ENCODE data around the gene RARA. TPM values are rescaled to one million over a fixed set of nuclear protein-coding genes. Genes with fewer than 3 reads are reported as not detected.

Gene RARA
- total RNA-seq (126 TPM), polyA plus RNA-seq (10 to 100 TPM in 3 of 4 donors, 1 to 10 TPM in 1; 7.3 to 14.5 (median 12.6) TPM)

DNA sequence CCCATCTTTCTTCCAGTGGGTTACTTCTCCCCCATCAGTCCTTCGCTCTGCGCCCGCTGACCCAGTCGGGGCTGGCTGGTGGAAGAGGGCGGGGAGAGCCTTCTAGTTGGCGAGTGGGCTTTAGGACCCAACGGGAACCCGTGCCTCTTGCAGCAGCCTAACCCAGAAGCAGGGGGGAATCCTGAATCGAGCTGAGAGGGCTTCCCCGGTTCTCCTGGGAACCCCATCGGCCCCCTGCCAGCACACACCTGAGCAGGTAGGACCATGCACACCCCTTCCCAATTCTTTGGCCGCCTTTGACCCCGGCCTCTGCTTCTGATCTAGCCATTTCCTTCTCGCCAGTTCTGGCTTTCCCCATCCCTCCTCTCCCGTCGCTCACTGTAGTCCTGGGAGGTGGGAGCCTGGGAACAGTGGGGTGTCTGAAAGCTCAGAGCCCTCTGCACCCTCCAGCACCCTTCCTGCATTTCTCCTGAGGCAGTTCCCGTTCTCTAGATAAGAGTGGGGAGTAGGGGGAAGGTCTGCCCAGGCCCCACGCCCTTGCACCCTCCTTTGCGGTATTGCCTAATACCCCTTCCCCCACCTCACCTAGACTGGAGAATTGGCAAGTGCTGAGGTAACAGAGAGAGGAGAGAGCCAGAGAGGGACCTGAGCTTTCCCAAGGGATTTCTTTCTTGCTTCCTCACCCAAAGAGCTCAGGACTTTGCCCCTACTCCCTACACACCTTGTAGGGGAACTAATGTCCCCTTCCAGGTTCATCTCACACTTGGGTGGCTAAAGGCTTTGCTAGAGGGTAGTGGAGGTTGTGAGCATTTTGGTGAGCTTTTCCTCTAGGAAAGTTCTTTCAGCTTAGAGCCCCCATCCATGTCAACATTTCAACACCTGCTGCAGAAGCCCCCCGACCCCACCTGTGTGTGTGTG lies at the start of gene RARA:
Gene RARA (plus strand): TSS at position 150 of the 918 bp plus-strand sequence. CDS start 22,039 bp downstream, outside the sequence.
- H3K27ac Mint-ChIP-seq, result no peak within 1 kb of the TSS
- Histone ChIP-seq H3K4me1 (ENCODE audit: control insufficient read depth, insufficient read depth, low read length, poor library complexity, severe bottlenecking) (peaks cover 41% of the 10 kb centered on the region), H3K9me3 (ENCODE audit: control insufficient read depth in 2 of 2, low read length in 2 of 2) (no peaks in the 10 kb centered on the region), H3K27me3 (ENCODE audit: control insufficient read depth, insufficient read depth, low read length) (no peaks in the 10 kb centered on the region), H3K4me3 (ENCODE audit: low read depth, low read length) (no peak within 1 kb of the TSS), H3K27ac (ENCODE audit: insufficient read depth, low read length, poor library complexity, severe bottlenecking) (no peak within 1 kb of the TSS), H3K36me3 (ENCODE audit: control insufficient read depth, insufficient read depth, low read length) (no peaks in the 10 kb centered on the region)
- peak in 1 of 2 donors; percentile 37 for ATAC-seq (ENCODE audit: low read depth in 2 of 2)
- no peaks in the 10 kb centered on the region for H3K36me3 Mint-ChIP-seq
- peak within 1 kb of the TSS in 2 of 4 donors; percentile 15 to 57 for H3K4me3 Mint-ChIP-seq
- H3K4me1 Mint-ChIP-seq, result peaks cover 0 to 24% (median 21%) of the 10 kb centered on the region in 4 donors
- DNase-seq, result no peak
- no peaks in the 10 kb centered on the region for H3K9me3 Mint-ChIP-seq
- H3K27me3 Mint-ChIP-seq, result no peaks in the 10 kb centered on the region

DNA sequence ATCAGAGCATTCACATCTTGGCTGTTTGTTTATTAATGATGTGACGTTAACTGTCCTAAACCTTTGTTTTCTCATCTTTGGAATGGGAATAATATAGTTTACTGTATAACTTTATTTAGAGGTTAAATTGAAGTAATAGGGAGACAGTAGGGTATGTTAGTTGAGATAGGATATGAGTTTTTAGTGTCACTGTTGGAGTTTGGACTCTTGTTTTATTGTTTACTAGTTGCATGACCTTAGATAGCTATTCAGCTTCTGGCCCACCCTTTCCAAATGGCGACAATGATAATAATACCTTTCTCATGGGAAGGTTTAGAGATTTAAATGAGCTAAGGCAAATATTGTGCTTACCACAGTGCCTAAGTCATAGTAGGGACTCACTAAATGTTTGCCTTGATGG lies 49.5 kb upstream of the RARA start:
- Mint-ChIP-seq H3K4me1 (peaks cover 4 to 14% (median 7%) of the 10 kb centered on the region in 4 donors), H3K36me3 (peaks cover 42% of the 10 kb centered on the region), H3K27ac (peak overlapping the region in 1 of 3 donors; percentile 69), H3K27me3 (no peaks in the 10 kb centered on the region), H3K4me3 (no peak overlapping the region), H3K9me3 (no peaks in the 10 kb centered on the region)
- Histone ChIP-seq H3K27me3 (ENCODE audit: control insufficient read depth, insufficient read depth, low read length) (no peaks in the 10 kb centered on the region), H3K4me3 (ENCODE audit: low read depth, low read length) (no peak overlapping the region), H3K27ac (ENCODE audit: insufficient read depth, low read length, poor library complexity, severe bottlenecking) (no peak overlapping the region), H3K36me3 (ENCODE audit: control insufficient read depth, insufficient read depth, low read length) (peaks cover 61% of the 10 kb centered on the region), H3K4me1 (ENCODE audit: control insufficient read depth, insufficient read depth, low read length, poor library complexity, severe bottlenecking) (no peaks in the 10 kb centered on the region), H3K9me3 (ENCODE audit: control insufficient read depth in 2 of 2, low read length in 2 of 2) (no peaks in the 10 kb centered on the region)
- ATAC-seq (ENCODE audit: low read depth in 2 of 2), result no peak
- DNase-seq, result no peak

DNA sequence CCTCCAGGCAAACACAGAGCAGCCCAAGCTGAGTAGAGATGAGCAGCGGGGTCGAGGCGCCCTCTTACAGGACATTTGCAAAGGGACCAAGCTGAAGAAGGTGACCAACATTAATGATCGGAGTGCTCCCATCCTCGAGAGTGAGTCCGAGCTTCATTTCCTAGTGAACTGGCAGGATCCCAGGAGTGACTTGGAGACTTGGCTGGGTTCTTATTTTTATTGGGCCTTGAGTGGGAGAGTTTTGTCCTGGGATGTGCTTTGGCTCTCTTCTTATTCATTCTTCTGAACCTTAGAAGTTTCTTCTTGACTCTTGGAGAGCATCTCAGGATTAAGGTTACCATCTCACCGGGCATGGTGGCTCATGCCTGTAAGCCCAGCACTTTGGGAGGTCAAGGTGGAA lies 48.5 kb upstream of the RARA start:
- Mint-ChIP-seq H3K9me3 (no peaks in the 10 kb centered on the region), H3K27me3 (no peaks in the 10 kb centered on the region), H3K27ac (no peak overlapping the region), H3K36me3 (peaks cover 42% of the 10 kb centered on the region), H3K4me3 (no peak overlapping the region), H3K4me1 (peaks cover 4 to 12% (median 7%) of the 10 kb centered on the region in 4 donors)
- Histone ChIP-seq H3K27me3 (ENCODE audit: control insufficient read depth, insufficient read depth, low read length) (no peaks in the 10 kb centered on the region), H3K9me3 (ENCODE audit: control insufficient read depth in 2 of 2, low read length in 2 of 2) (no peaks in the 10 kb centered on the region), H3K36me3 (ENCODE audit: control insufficient read depth, insufficient read depth, low read length) (peaks cover 71% of the 10 kb centered on the region), H3K27ac (ENCODE audit: insufficient read depth, low read length, poor library complexity, severe bottlenecking) (no peak overlapping the region), H3K4me1 (ENCODE audit: control insufficient read depth, insufficient read depth, low read length, poor library complexity, severe bottlenecking) (no peaks in the 10 kb centered on the region), H3K4me3 (ENCODE audit: low read depth, low read length) (no peak overlapping the region)
- DNase-seq (no peak), ATAC-seq (ENCODE audit: low read depth in 2 of 2) (no peak)

DNA sequence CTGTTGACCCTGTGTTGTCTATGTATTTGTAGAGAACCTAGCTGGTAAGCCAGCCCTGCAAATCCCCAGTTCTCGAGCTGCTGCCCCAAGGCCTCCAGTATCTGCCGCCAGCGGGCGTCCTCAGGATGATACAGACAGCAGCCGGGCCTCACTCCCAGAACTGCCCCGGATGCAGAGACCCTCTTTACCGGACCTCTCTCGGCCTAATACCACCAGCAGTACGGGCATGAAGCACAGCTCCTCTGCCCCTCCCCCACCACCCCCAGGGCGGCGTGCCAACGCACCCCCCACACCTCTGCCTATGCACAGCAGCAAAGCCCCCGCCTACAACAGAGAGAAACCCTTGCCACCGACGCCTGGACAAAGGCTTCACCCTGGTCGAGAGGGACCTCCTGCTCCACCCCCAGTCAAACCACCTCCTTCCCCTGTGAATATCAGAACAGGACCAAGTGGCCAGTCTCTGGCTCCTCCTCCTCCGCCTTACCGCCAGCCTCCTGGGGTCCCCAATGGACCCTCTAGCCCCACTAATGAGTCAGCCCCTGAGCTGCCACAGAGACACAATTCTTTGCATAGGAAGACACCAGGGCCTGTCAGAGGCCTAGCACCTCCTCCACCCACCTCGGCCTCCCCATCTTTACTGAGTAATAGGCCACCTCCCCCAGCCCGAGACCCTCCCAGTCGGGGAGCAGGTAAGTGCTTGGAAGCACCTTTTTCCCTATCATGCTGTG lies 44.4 kb upstream of the RARA start:
- Mint-ChIP-seq H3K9me3 (no peaks in the 10 kb centered on the region), H3K27ac (no peak overlapping the region), H3K4me3 (no peak overlapping the region), H3K27me3 (no peaks in the 10 kb centered on the region), H3K36me3 (peaks cover 25% of the 10 kb centered on the region), H3K4me1 (peaks cover 0 to 5% (median 4%) of the 10 kb centered on the region in 4 donors)
- Histone ChIP-seq H3K36me3 (ENCODE audit: control insufficient read depth, insufficient read depth, low read length) (peaks cover 67% of the 10 kb centered on the region), H3K4me1 (ENCODE audit: control insufficient read depth, insufficient read depth, low read length, poor library complexity, severe bottlenecking) (no peaks in the 10 kb centered on the region), H3K27me3 (ENCODE audit: control insufficient read depth, insufficient read depth, low read length) (no peaks in the 10 kb centered on the region), H3K27ac (ENCODE audit: insufficient read depth, low read length, poor library complexity, severe bottlenecking) (no peak overlapping the region), H3K9me3 (ENCODE audit: control insufficient read depth in 2 of 2, low read length in 2 of 2) (no peaks in the 10 kb centered on the region), H3K4me3 (ENCODE audit: low read depth, low read length) (no peak overlapping the region)
- no peak for ATAC-seq (ENCODE audit: low read depth in 2 of 2)
- no peak for DNase-seq

DNA sequence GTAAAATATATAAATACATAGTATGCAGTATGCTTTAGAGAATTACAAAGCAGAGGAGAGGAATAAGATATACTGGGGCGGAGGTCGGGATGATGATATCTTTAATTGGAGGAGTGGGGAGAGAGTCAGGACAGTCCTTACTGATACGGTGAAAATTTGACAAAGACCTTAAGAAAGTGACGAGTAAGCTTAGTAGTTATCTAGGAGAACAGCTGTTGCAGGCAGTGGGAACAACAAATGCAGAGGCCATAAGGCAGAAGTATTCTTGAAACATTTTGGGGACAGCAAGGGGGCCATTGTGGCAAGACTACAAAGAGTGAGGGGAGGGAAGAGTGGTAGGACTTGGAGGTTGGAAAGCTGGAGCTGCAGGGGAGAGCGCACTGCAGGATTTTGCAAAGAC lies 43.6 kb upstream of the RARA start:
- Mint-ChIP-seq H3K27me3 (no peaks in the 10 kb centered on the region), H3K36me3 (peaks cover 24% of the 10 kb centered on the region), H3K4me3 (no peak overlapping the region), H3K4me1 (peaks cover 0 to 5% (median 4%) of the 10 kb centered on the region in 4 donors), H3K27ac (no peak overlapping the region), H3K9me3 (no peaks in the 10 kb centered on the region)
- ATAC-seq (ENCODE audit: low read depth in 2 of 2), result no peak
- H3K4me3 ChIP-seq (ENCODE audit: low read depth, low read length), result no peak overlapping the region
- no peaks in the 10 kb centered on the region for H3K9me3 ChIP-seq (ENCODE audit: control insufficient read depth in 2 of 2, low read length in 2 of 2)
- no peaks in the 10 kb centered on the region for H3K27me3 ChIP-seq (ENCODE audit: control insufficient read depth, insufficient read depth, low read length)
- peaks cover 64% of the 10 kb centered on the region for H3K36me3 ChIP-seq (ENCODE audit: control insufficient read depth, insufficient read depth, low read length)
- DNase-seq, result no peak
- H3K4me1 ChIP-seq (ENCODE audit: control insufficient read depth, insufficient read depth, low read length, poor library complexity, severe bottlenecking), result no peaks in the 10 kb centered on the region
- H3K27ac ChIP-seq (ENCODE audit: insufficient read depth, low read length, poor library complexity, severe bottlenecking), result no peak overlapping the region

DNA sequence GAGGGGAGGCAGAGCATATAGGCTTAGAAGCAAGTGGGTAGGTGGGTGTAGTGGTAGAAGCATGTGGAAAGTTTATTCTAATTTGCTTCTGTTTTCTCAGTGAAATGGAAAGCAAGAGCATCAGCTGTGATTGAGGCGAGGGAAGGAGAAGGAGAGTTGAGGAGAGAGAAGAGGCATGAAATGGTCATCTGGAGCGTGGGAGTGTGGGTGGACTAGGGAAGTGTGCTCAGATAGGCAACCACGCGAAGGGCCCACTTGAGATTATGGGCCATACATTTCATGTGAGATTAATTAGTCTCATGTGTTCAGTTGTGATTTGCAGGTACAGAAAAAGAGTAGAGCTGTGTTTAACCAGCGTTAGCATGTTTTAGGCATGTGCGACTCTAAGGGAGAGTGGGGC lies 42.1 kb upstream of the RARA start:
- Histone ChIP-seq H3K9me3 (ENCODE audit: control insufficient read depth in 2 of 2, low read length in 2 of 2) (no peaks in the 10 kb centered on the region), H3K4me3 (ENCODE audit: low read depth, low read length) (no peak overlapping the region), H3K27me3 (ENCODE audit: control insufficient read depth, insufficient read depth, low read length) (no peaks in the 10 kb centered on the region), H3K27ac (ENCODE audit: insufficient read depth, low read length, poor library complexity, severe bottlenecking) (no peak overlapping the region), H3K4me1 (ENCODE audit: control insufficient read depth, insufficient read depth, low read length, poor library complexity, severe bottlenecking) (no peaks in the 10 kb centered on the region), H3K36me3 (ENCODE audit: control insufficient read depth, insufficient read depth, low read length) (peaks cover 64% of the 10 kb centered on the region)
- no peak overlapping the region for H3K27ac Mint-ChIP-seq
- no peak overlapping the region for H3K4me3 Mint-ChIP-seq
- DNase-seq (no peak), ATAC-seq (ENCODE audit: low read depth in 2 of 2) (no peak)
- H3K27me3 Mint-ChIP-seq, result no peaks in the 10 kb centered on the region
- H3K9me3 Mint-ChIP-seq, result no peaks in the 10 kb centered on the region
- H3K36me3 Mint-ChIP-seq, result peaks cover 20% of the 10 kb centered on the region
- peaks cover 0 to 7% (median 4%) of the 10 kb centered on the region in 4 donors for H3K4me1 Mint-ChIP-seq

DNA sequence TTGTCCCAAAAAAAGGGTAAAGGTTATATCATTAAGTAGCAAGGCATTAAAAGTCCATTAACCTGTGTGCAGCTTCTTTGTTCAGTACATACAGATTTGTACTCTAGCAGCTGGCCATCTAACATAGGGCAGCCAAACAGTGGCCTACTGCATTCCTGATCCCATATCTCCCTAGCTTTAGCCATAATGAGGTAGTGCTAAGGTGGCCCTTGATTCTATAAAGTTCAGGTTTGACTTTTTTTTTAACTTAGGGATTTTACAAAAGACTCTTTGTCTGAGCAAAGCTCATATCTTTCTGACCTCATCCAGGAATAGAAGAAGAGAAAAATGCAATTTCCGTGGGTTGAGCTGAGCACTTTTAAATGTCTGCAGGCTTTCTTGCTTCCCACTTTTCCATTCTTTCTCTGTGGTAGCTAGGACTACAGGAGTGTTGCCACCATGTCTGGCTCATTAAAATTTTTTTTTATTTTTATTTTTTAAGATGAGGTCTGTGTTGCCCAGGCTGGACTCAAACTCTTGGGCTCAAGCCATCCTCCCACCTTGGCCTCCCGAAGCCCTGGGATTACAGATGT lies 40.8 kb upstream of the RARA start:
- Mint-ChIP-seq H3K4me1 (peaks cover 0 to 2% (median 0%) of the 10 kb centered on the region in 4 donors), H3K27me3 (no peaks in the 10 kb centered on the region), H3K27ac (no peak overlapping the region), H3K9me3 (no peaks in the 10 kb centered on the region), H3K4me3 (no peak overlapping the region), H3K36me3 (peaks cover 13% of the 10 kb centered on the region)
- Histone ChIP-seq H3K27me3 (ENCODE audit: control insufficient read depth, insufficient read depth, low read length) (no peaks in the 10 kb centered on the region), H3K36me3 (ENCODE audit: control insufficient read depth, insufficient read depth, low read length) (peaks cover 63% of the 10 kb centered on the region), H3K4me3 (ENCODE audit: low read depth, low read length) (no peak overlapping the region), H3K27ac (ENCODE audit: insufficient read depth, low read length, poor library complexity, severe bottlenecking) (no peak overlapping the region), H3K4me1 (ENCODE audit: control insufficient read depth, insufficient read depth, low read length, poor library complexity, severe bottlenecking) (no peaks in the 10 kb centered on the region), H3K9me3 (ENCODE audit: control insufficient read depth in 2 of 2, low read length in 2 of 2) (no peaks in the 10 kb centered on the region)
- DNase-seq, result no peak
- ATAC-seq (ENCODE audit: low read depth in 2 of 2), result no peak
